Dermis microvascular lymphatic vessel endothelial cell (primary cell): ENCODE data around the gene VPS18. TPM values are rescaled to one million over a fixed set of nuclear protein-coding genes. Genes with fewer than 3 reads are reported as not detected.
"Not testable (repeated sequence)": the region's sequence is repeated elsewhere in the genome, so short reads cannot be mapped to it uniquely, and the experiment has no call there.

Experiments
- DNase-seq, 2 donors: peaks; one replicate each; pipeline versions ENCODE4 v3.0.0 to v3.0.0-alpha.2; 2010; ENCODE audit warnings: low read depth in 2 of 2
- total RNA-seq: library from RNA; depleted of rRNA; stranded (reverse); fragments of >200 nt; gene quantifications from 2 replicates; pipeline ENCODE4 v1.2.1, GENCODE V29; 2014

The VPS18 gene, protein sequence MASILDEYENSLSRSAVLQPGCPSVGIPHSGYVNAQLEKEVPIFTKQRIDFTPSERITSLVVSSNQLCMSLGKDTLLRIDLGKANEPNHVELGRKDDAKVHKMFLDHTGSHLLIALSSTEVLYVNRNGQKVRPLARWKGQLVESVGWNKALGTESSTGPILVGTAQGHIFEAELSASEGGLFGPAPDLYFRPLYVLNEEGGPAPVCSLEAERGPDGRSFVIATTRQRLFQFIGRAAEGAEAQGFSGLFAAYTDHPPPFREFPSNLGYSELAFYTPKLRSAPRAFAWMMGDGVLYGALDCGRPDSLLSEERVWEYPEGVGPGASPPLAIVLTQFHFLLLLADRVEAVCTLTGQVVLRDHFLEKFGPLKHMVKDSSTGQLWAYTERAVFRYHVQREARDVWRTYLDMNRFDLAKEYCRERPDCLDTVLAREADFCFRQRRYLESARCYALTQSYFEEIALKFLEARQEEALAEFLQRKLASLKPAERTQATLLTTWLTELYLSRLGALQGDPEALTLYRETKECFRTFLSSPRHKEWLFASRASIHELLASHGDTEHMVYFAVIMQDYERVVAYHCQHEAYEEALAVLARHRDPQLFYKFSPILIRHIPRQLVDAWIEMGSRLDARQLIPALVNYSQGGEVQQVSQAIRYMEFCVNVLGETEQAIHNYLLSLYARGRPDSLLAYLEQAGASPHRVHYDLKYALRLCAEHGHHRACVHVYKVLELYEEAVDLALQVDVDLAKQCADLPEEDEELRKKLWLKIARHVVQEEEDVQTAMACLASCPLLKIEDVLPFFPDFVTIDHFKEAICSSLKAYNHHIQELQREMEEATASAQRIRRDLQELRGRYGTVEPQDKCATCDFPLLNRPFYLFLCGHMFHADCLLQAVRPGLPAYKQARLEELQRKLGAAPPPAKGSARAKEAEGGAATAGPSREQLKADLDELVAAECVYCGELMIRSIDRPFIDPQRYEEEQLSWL
- total RNA-seq = 33.9 and 53.5 TPM in 2 replicates

DNA sequence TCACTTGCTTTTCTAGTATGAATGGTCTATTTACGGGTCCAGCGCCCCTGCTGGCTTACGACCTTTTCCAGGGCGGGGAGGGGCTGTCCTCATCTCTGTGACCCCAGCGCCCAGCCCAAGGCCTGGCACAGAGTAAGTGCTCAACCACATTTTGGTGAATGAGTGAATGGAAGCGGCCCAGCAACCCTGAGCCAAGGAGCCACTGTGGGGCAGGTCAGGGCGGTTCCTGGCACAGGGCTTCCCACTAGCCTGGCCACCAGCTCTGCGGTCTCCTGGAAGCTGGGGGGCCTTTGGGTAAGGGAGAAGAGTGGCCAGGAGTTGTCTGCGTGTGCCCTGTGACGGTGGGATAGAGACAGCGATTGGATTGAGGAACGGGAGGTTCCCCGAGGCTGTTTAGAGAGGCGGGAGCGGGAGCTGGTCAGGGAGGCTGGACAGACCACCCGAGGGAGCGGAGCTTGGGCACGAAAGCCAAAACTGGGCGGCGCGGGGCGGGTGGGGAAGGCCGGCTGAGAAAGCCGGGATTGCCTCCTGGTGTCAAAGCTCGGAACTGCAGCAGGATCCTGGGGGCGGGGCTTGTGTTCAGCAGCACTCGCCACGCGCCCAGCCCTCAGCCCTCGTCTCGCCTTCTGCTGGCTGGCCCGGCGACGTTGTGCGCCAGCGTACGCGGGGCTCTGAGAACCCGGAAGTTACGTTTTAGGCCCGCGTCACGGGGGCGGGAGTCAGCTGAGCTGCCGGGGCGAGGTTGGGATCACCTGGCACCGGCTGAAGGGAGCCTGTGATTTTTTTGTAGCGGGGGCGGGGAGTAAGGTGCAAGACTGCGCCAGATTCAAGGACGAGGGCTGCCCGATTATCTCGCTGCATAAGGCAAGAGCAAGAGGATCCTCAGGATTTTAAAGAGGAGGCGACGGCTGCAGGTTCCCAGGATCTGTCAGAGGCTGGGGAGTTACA is at the start of gene VPS18:
Gene VPS18 (plus strand): TSS at position 718 of the 948 bp plus-strand sequence. CDS start 319 bp downstream, outside the sequence.
- DNase-seq = peak; percentile 94 to 98

DNA sequence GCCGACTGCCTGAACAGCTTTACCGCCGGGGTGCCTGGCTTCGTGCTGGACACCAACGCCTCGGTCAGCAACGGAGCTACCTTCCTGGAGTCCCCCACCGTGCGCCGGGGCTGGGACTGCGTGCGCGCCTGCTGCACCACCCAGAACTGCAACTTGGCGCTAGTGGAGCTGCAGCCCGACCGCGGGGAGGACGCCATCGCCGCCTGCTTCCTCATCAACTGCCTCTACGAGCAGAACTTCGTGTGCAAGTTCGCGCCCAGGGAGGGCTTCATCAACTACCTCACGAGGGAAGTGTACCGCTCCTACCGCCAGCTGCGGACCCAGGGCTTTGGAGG is 49.6 kb upstream of the VPS18 start:
- peak in 1 of 2 donors; percentile 28 for DNase-seq

DNA sequence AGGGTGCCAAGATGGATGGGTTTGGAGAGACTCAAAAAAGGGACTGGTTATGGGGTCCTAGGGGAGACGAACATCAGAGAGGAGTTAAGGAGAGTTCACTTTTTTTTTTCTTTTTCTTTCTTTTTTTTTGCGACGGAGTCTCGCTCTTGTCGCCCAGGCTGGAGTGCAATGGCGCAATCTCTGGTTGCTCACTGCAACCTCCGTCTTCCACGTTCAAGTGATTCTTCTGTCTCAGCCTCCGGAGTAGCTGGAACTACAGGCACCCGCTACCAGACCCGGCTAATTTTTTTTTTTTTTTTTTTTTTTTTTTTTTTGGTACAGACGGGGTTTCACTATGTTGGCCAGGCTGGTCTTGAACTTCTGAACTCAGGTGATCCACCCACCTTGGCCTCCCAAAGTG is 49.2 kb upstream of the VPS18 start:
- no peak for DNase-seq

DNA sequence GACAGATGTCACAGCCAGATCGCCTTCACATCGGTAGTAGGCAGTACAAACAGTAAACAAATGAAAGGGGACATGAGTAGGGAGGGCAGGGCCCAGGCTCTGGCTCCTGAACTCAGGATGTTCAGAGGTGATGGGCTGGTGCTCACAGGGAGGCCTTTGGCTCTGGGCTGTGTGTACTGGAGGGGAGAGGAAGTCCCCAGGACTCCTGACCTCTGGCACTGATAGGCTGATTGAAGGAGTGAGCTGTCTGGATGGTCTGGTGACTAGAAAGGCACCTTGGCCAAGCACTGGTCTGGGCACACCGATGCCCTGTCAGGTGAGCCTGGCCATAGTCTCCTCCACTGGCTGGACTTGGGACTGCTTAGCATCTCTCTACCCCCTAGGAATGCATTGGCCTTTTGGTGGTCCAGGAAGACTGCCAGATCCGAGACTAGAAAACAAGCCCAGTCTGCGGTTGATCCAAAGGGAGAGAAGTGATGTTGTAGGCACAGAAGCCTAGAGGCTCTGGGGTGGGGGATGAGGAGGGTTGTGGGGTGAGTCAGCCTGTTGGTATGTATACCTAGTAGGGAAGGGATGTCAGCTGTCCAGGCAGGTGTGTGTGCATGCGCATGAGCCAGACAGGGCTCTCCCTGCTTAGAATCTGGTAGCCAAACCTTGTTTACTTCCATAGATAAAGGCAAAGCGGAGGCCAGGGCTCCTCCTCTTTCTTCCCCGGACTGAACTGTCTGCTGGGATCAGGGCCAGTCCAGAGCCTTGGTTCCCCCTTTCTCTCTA is 48.6 kb upstream of the VPS18 start:
- DNase-seq = no peak

DNA sequence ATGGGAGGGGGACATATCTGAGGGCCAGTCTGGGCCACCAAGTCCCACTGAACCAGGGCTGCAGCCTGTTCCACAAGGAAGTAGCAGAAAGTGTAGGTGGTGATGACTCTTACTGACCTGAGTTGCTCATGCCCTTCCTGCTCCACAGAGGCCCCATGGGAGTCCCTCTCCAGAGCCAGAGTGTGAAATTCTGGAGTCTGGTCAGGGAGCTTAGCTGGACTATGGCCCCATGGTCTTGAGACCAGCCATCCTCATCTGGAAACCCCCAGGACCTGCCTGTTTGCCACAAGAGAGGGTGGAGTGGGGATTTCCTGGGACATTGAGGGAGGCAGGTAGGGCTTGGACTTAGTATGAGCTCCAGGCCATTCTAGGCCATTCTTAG is 47.4 kb upstream of the VPS18 start:
- DNase-seq = no peak

DNA sequence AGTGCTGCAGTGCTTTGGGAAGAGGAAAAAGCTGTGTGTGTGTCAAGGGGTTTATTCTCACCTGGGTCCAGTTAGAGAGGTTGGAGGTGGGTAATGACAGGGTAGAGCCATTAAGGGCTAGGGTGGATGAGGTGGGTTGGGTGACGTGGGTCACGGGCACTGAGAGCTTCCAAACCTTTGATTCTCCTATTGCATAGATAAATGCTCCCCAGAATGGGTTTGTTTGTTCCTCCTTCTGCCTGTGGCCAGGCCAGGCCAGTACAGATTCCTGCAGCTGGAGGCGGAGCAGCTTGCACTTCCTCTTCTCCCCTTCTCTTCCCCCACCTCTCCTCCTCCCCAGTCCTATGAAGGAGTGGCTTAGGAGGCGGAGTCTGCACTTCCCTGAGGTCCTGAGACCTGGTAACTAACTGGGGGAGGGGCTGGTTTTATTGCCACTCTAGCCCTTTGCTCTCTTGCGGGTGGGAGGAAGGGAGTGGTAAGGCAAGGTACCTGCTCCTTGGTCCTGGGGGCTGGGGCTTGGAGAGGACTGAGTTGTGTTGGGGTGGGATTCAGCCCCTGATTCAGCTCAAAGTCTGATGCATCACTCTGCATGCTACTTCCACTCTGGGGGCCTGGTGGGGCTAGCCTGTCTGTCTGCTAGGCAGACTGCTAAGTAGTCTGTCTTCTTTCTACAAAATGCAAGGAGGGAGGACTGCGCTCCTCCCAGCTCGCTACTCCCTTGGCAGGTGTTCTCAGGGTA is 46.9 kb upstream of the VPS18 start:
- DNase-seq = no peak

DNA sequence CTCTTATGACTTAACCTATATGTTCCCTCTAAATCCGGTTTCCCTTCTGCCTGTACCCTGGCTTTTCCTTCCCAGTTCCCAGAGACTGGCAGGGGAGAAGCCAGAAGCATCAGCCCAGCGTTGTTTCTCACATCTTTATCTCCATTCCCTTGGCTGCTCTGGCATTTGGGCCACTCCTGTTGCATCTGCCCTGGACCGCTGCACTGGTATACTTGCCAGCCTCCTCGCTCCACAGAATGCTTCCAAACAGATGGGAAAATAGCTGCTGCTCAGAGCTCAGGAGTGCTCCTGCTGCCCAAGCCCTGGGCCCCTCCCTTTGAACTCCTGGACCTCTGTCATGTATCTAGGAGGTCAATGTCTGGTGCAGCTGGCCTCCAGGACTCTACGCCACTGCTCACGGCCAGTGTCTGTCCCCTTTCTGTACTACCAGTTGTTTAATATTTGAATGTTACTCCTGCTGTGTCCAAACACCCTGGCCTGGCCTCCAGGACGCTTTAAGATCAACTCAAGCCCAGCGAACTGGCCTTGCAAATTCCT is 43.6 kb upstream of the VPS18 start:
- no peak for DNase-seq

DNA sequence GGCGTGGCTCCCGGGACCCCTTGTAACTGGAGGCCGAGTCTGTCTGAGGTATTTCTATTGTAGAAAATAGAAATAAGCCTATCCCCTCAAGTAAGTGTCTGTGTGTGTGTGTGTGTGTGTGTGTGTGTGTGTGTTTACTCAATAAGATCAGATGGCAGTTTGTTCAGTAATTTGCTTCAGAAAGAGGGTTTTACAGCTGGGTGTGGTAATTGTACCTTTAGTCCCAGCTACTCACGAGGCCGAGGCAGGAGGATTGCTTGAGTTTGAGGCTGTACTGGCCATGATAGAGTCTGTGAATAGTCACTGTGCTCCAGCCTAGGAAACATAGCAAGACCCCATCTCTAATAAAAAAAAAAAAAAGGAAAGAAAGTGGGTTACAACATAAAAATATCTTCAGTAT is 41.7 kb upstream of the VPS18 start:
- DNase-seq = no peak

DNA sequence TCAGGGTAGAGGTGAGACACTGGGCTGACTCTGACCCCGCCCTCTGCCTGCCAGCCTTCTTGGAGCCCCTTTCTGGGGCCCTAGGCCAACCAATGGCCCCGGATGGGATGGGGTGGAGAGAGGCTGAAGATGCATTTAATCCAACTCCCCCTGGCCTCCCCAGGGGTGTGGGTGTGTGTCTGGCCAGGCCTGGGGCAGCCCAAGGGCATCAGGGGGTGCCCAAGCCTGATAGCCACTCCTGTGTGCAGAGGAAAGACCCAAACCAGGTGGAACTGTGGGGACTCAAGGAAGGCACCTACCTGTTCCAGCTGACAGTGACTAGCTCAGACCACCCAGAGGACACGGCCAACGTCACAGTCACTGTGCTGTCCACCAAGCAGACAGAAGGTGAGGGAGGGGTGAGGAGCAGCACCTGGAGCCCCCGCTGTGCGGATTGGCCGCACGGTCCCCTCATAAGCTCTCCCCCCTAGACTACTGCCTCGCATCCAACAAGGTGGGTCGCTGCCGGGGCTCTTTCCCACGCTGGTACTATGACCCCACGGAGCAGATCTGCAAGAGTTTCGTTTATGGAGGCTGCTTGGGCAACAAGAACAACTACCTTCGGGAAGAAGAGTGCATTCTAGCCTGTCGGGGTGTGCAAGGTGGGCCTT is 40.9 kb upstream of the VPS18 start:
- DNase-seq = no peak

DNA sequence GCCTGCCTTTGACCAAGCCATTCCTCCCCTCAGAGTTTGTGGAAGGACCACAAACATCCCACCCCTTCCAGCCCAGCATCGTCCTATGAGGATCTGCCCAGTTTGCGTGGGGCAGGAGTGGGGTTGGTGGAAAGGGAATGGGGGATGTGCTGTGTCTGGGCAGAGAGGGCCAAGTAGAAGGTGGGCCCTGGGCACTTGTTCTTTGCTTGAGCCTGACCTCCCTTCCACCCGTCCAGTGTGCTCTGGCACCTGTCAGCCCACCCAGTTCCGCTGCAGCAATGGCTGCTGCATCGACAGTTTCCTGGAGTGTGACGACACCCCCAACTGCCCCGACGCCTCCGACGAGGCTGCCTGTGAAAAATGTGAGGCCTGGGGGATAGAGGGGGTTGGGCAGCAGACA is 40.1 kb upstream of the VPS18 start:
- no peak for DNase-seq

DNA sequence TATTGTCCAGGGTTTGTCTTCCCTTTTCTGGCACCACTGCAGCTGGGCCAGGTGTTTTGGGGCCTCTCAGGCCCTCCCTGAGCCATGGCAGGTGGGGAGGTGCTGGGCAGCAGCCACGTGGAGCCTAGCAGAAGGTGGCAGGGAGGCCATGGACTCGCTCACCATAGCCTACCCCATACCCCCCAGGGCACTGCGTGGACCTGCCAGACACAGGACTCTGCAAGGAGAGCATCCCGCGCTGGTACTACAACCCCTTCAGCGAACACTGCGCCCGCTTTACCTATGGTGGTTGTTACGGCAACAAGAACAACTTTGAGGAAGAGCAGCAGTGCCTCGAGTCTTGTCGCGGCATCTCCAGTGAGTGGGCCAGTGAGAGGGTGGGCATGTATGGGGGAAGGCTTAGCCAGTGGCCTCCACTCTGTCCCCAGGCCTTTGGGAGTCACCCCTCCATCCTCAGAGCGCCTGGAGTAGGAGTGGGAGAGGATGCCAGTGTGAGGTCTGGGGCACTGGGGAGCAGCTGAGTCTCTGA is 38.5 kb upstream of the VPS18 start:
- DNase-seq = no peak

DNA sequence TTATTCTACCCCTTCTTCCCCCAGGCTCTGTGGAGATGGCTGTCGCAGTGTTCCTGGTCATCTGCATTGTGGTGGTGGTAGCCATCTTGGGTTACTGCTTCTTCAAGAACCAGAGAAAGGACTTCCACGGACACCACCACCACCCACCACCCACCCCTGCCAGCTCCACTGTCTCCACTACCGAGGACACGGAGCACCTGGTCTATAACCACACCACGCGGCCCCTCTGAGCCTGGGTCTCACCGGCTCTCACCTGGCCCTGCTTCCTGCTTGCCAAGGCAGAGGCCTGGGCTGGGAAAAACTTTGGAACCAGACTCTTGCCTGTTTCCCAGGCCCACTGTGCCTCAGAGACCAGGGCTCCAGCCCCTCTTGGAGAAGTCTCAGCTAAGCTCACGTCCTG is 37.5 kb upstream of the VPS18 start:
- no peak for DNase-seq

DNA sequence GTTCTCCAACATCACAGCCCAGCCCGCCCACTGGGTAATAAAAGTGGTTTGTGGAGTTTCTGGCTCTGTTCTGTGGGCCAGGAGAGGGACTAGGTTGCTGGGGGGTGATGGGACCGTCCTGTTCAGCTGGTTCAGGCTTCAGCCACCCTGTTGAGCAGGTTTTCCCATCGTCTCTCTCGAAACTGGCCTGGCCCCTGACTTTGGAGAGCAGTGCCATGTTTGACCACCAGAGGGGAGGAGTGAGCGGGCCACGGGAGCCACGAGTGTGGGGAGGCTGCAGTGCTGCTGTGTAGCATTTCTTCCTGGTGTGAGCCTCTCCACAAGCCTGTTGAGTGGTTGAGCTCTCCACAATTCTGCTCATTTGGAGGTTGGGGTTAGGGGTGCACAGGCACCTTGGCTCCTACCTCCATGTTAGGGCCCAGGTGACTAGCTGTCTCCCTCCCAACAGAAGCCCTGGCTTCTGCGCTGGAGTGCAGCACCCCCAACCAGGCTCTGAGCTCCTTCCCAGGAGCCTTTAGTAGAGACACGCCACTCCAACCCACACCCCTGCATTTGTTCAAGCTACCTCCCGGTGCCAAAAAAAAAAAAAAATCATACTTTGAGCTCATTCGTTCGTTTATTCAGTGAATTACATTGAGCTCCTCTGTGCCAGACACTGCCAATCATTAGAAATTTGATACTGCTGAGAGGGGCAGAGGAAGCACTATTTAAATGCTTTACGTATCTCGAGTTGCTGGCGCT is 36.5 kb upstream of the VPS18 start:
- peak; percentile 34 to 58 for DNase-seq

DNA sequence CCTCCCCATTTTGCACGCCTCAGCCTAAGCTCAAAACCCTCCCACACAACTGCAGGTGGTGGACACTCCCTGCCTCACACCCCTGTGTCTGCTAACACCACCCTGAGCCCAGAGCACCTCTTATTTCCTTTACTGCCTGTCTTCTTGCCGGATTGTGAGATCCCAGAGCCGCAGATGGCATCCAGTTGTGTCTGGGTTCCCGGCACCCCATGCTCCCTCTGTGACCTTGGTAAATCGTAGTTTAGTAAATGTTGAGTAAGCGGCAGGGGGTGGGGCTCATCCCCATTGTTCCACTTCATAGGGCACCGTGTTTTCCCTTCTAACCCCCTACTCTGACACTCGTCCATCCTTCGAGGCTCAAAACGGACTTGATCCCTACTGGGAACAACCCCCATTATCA is 35.5 kb upstream of the VPS18 start:
- no peak for DNase-seq

DNA sequence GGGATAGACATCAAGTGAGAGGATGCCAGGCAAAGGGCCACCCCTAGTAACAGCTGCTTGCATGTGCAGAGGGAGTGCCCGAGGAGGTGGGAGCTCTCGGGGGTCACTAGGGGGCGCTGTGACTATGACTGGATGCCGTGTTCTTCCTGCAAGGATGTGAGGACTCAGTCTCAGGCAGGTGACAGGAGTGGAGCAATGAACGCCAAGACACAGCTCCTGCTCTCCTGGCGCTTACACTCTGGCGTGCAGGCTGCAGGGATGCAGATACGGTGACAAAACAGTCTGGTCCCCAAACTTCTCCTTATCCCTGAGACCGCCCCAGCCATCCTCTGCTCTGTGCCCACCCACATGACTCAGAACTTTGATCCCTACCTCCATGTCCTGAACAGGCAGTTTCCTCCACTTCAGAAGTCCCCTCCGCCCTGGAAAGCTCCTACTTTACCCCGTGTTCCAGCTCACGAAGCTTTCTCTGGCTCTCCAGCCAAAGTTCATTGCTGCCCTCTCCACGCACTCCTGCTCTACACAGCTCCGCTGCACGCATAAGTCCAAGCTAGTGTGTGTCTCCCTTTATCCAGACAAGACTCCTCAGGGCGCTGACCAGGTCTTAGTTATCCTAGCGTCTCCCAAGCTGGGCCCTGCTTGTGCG is 34.9 kb upstream of the VPS18 start:
- DNase-seq = peak; percentile 49 to 82

DNA sequence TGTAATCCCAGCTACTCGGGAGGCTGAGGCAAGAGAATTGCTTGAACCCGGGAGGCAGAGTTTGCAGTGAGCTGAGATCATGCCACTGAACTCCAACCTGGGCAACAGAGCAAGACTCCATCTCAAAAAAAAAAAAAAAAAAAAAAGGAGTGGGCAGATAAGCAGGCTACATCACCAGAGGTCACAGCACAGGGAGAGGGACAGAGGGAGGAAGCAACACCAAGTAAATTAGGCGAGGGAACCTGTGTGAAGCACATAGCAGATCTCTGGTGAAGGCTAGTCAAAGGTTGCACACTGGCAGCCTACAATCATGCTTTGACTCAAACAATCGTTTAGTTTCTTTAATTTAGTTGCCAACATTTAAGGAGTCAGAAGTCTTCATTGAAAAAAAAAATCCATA is 33.1 kb upstream of the VPS18 start:
- DNase-seq = not testable (repeated sequence)

DNA sequence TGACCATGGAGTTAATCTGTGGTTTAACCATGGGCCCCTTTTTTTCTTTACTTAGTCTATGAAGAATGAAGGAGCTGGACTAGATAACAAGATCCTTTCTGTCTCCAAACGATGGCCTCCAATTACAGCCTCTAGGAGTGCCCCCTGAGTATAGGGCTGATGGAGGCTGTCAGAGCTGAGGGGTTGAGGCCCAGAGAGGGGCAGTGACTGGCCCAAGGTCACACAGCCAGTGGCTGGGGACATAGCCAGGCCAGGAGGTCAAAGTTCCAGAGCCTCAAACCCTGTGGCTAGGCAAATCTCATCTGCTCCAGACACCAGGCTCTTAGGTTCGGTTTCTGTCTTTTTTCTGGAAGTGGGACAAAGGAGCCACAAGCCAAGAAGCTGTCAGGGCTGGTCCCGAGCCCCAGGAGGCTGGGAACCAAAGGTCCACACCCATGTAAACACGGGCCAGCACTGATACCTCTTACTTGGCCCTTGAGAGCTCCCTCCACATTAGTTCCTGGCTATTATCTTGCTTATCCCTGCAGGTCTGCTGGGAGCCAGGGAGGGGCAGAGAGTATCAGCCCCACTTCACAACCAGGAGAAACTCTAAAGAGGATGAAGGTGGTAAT is 30.5 kb upstream of the VPS18 start:
- no peak for DNase-seq
